ENCODE data around the gene GDI2. TPM values are rescaled to one million over a fixed set of nuclear protein-coding genes. Genes with fewer than 3 reads are reported as not detected.
"Not testable (repeated sequence)": the region's sequence is repeated elsewhere in the genome, so short reads cannot be mapped to it uniquely, and the experiment has no call there.

The GDI2 gene
- total RNA-seq, 1 experiment from 2014 or later, result 493 TPM

- DNase-seq (ENCODE audit: low read depth), result no peak
These were observed 15.5 kb upstream of the GDI2 start for GRCh38 chr10:5828725-5829124.

GRCh38 chr10:5827841-5828240, 14.6 kb upstream of the GDI2 start:
- no peak for DNase-seq (ENCODE audit: low read depth)

- DNase-seq (ENCODE audit: low read depth), result not testable (repeated sequence)
These were observed 13.3 kb upstream of the GDI2 start for GRCh38 chr10:5826511-5826910.

GRCh38 chr10:5818894-5819293, 5.7 kb upstream of the GDI2 start:
- DNase-seq (ENCODE audit: low read depth), result no peak

GRCh38 chr10:5818048-5818331, 4.8 kb upstream of the GDI2 start:
- no peak for DNase-seq (ENCODE audit: low read depth)

GRCh38 chr10:5817322-5818047, 4.3 kb upstream of the GDI2 start:
- DNase-seq (ENCODE audit: low read depth), result no peak

- DNase-seq (ENCODE audit: low read depth), result no peak
These were observed 2.9 kb upstream of the GDI2 start for GRCh38 chr10:5816170-5816569.

- peak; percentile 6 for DNase-seq (ENCODE audit: low read depth)
These were observed 1.2 kb upstream of the GDI2 start for GRCh38 chr10:5814110-5815107.

- DNase-seq (ENCODE audit: low read depth), result no peak
These were observed 218 bp downstream of the GDI2 start for GRCh38 chr10:5813091-5813340.

- peak; percentile 45 for DNase-seq (ENCODE audit: low read depth)
These were observed 747 bp downstream of the GDI2 start for GRCh38 chr10:5812283-5813090.

GRCh38 chr10:5811387-5811821, 1.8 kb downstream of the GDI2 start:
- DNase-seq (ENCODE audit: low read depth), result peak; percentile 60

- no peak for DNase-seq (ENCODE audit: low read depth)
These were observed 3.0 kb downstream of the GDI2 start for GRCh38 chr10:5810225-5810624.

- peak; percentile 13 for DNase-seq (ENCODE audit: low read depth)
These were observed 3.6 kb downstream of the GDI2 start for GRCh38 chr10:5809527-5810154.

GRCh38 chr10:5808783-5809392, 4.3 kb downstream of the GDI2 start:
- not testable (repeated sequence) for DNase-seq (ENCODE audit: low read depth)

GRCh38 chr10:5806745-5807144, 6.5 kb downstream of the GDI2 start:
- no peak for DNase-seq (ENCODE audit: low read depth)

- no peak for DNase-seq (ENCODE audit: low read depth)
These were observed 7.5 kb downstream of the GDI2 start for GRCh38 chr10:5805711-5806110.

- DNase-seq (ENCODE audit: low read depth), result no peak
These were observed 8.0 kb downstream of the GDI2 start for GRCh38 chr10:5805260-5805659.

- DNase-seq (ENCODE audit: low read depth), result no peak
These were observed 8.8 kb downstream of the GDI2 start for GRCh38 chr10:5804386-5804785.

- no peak for DNase-seq (ENCODE audit: low read depth)
These were observed 12.5 kb downstream of the GDI2 start for GRCh38 chr10:5800782-5801181.

- DNase-seq (ENCODE audit: low read depth), result no peak
These were observed 19.0 kb downstream of the GDI2 start for GRCh38 chr10:5794236-5794635.

- DNase-seq (ENCODE audit: low read depth), result no peak
These were observed 23.6 kb downstream of the GDI2 start for GRCh38 chr10:5789626-5790025.

GRCh38 chr10:5788969-5789368, 24.3 kb downstream of the GDI2 start:
- no peak for DNase-seq (ENCODE audit: low read depth)

Data from RPMI7951 (cell line).